PC-3 (cell line): Measurements from ENCODE around the gene MT1H. TPM values are rescaled to one million over a fixed set of nuclear protein-coding genes. Genes with fewer than 3 reads are reported as not detected.
"Not testable (repeated sequence)": the region's sequence is repeated elsewhere in the genome, so short reads cannot be mapped to it uniquely, and the experiment has no call there.

Experiments used
- ATAC-seq: fragments of 200-7000 bp; cut with Tn5 transposase; 2 replicates; pipeline ENCODE4 v1.9.1; 2020; ENCODE audit warnings: mild to moderate bottlenecking, moderate library complexity
- BruUV-seq: library from RNA; stranded (reverse); fragments of 400-500 nt; replicated peaks from 2 replicates; lab custom pipeline; 2021; lab: Mats Ljungman, UMichigan
- CTCF ChIA-PET: fragments of 300-600 bp; sonication (Branson Sonifier 250); formaldehyde crosslinking; loops from one replicate; lab custom pipeline; 2022; ENCODE audit warnings: antibody characterized with exemption; lab: Charles Lee
- POLR2A ChIA-PET: fragments of 300-600 bp; sonication (Branson Sonifier 250); formaldehyde crosslinking; loops from one replicate; lab custom pipeline; 2022; ENCODE audit warnings: antibody characterized with exemption; ENCODE audit not compliant: unreplicated experiment; lab: Charles Lee
- DNase-seq: peaks from one replicate; pipeline ENCODE4 v3.0.0-alpha.2; 2015
- H2AFZ ChIP-seq: fragments of 300-600 bp; sonication (generic); 2 replicates; pipeline ENCODE4 v1.6.0; 2016; ENCODE audit warnings: antibody characterized with exemption, low read length
- H3F3A ChIP-seq: fragments of 300-600 bp; sonication (generic); one replicate; pipeline ENCODE4 v1.6.0; 2017; ENCODE audit warnings: antibody characterized with exemption, low read length, control low read depth, mild to moderate bottlenecking; ENCODE audit not compliant: unreplicated experiment
- H3K27ac ChIP-seq: fragments of 300-600 bp; sonication (generic); 2 replicates; pipeline ENCODE4 v1.5.1; 2016; ENCODE audit warnings: mild to moderate bottlenecking, low read length
- H3K27me3 ChIP-seq: fragments of 300-600 bp; sonication (generic); 2 replicates; pipeline ENCODE4 v1.6.1; 2016; ENCODE audit warnings: low read length, mixed read lengths
- H3K36me3 ChIP-seq: fragments of 300-600 bp; sonication (generic); 2 replicates; pipeline ENCODE4 v1.6.1; 2016; ENCODE audit warnings: low read depth, mixed run types, low read length, mixed read lengths
- H3K4me1 ChIP-seq: fragments of 300-600 bp; sonication (generic); 2 replicates; pipeline ENCODE4 v1.5.1; 2016; ENCODE audit warnings: low read length; ENCODE audit not compliant: insufficient read depth
- H3K4me2 ChIP-seq: fragments of 300-600 bp; sonication (generic); 2 replicates; pipeline ENCODE4 v1.6.0; 2016; ENCODE audit warnings: low read length
- H3K4me3 ChIP-seq: fragments of 300-600 bp; sonication (generic); 2 replicates; pipeline ENCODE4 v1.5.1; 2016; ENCODE audit warnings: mild to moderate bottlenecking, low read length, mixed read lengths
- H3K79me2 ChIP-seq: fragments of 300-600 bp; sonication (generic); 2 replicates; pipeline ENCODE4 v1.6.1; 2017; ENCODE audit warnings: low read length, mixed read lengths
- H3K9ac ChIP-seq: fragments of 300-600 bp; sonication (generic); 2 replicates; pipeline ENCODE4 v1.6.0; 2016; ENCODE audit warnings: mild to moderate bottlenecking, low read length
- H3K9me2 ChIP-seq: fragments of 300-600 bp; sonication (generic); replicated peaks from 2 replicates; pipeline ENCODE4 v1.6.1; 2016; ENCODE audit warnings: mixed run types, low read length, mixed read lengths
- H3K9me3 ChIP-seq: fragments of 300-600 bp; sonication (generic); 2 replicates; pipeline ENCODE4 v1.6.1; 2016; ENCODE audit warnings: low read length, mixed read lengths
- H4K20me1 ChIP-seq: fragments of 300-600 bp; sonication (generic); 2 replicates; pipeline ENCODE4 v1.6.1; 2016; ENCODE audit warnings: low read length, mixed read lengths
- CTCF ChIP-seq: fragments of 300-600 bp; sonication (generic); conservative IDR thresholded peaks from 2 replicates; pipeline ENCODE4 v1.5.1; 2017; ENCODE audit warnings: antibody characterized with exemption, low read depth, mild to moderate bottlenecking, low read length
- EZH2 ChIP-seq: fragments of 300-600 bp; sonication (generic); IDR thresholded peaks from one replicate; pipeline ENCODE4 v1.6.1; 2017; ENCODE audit warnings: antibody characterized with exemption, mild to moderate bottlenecking, low read length; ENCODE audit not compliant: unreplicated experiment
- EZH2phosphoT487 ChIP-seq: fragments of 300-600 bp; sonication (generic); IDR thresholded peaks from 2 replicates; pipeline ENCODE4 v1.6.1; 2018; ENCODE audit warnings: mild to moderate bottlenecking, antibody characterized with exemption, low read length, borderline replicate concordance
- intact Hi-C: fragments of 100-400 bp; cut with micrococcal nuclease; formaldehyde crosslinking; loops from 2 replicates; pipeline ENCODE4 v1.9.0; 2023
- total RNA-seq: library from RNA; depleted of rRNA; stranded (reverse); fragments of >200 nt; gene quantifications from 2 replicates; pipeline ENCODE4 v1.2.3, GENCODE V29; 2014

MT1H gene
- total RNA-seq, 1 experiment from 2014 or later = not detected

- Histone ChIP-seq H2AFZ (no peak overlapping the region), H3K9me2 (no peaks in the 10 kb centered on the region), H3K36me3 (no peaks in the 10 kb centered on the region), H3K79me2 (no peaks in the 10 kb centered on the region), H3K4me3 (no peak overlapping the region), H3K4me2 (peak overlapping the region; percentile 58), H3K27ac (peak overlapping the region; percentile 53), H3K27me3 (no peaks in the 10 kb centered on the region), H3K9me3 (no peaks in the 10 kb centered on the region), H3K9ac (no peak overlapping the region), H3F3A (no peaks in the 10 kb centered on the region), H3K4me1 (peaks cover 22% of the 10 kb centered on the region), H4K20me1 (no peaks in the 10 kb centered on the region)
- CTCF ChIA-PET = no interaction called here
- ATAC-seq (peak; percentile 81), DNase-seq (peak; percentile 56)
- TF ChIP-seq CTCF (no peak), EZH2 (no peak), EZH2phosphoT487 (no peak)
- intact Hi-C loops = no loop called here
- no TSS peak for BruUV-seq
- POLR2A ChIA-PET = interaction anchor here (0.6 to 1.1 kb wide), 3 partner anchors 29 to 1456 kb away, joined by 3 to 5 read pairs (median 4); partner anchors contain the start of gene CFAP20
Measured at GRCh38 chr16:56672761-56673536, 3.3 kb downstream of the MT1H start.

DNA sequence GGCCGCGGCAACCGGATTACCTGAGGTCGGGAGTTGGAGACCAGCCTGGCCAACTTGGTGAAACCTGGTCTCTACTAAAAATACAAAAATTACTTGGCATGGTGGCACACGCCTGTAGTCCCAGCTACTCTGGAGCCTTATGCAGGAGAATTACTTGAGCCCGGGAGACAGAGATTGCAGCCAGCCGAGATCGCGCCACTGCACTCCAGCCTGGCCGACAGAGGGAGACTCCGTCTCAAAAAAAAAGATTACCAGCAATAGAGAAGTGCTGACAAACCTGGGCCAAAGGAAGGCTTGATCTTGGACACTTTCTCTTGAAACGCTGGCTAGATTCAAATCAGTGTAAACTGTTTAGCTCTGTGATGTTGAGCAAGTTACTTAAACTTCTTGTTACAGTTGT, 4.3 kb downstream of the MT1H start:
- peaks cover 22% of the 10 kb centered on the region for H3K4me1 ChIP-seq
- no peak overlapping the region for H3K4me2 ChIP-seq
- H2AFZ ChIP-seq = no peak overlapping the region
- H3K36me3 ChIP-seq = no peaks in the 10 kb centered on the region
- no peaks in the 10 kb centered on the region for H3K9me2 ChIP-seq
- BruUV-seq = no TSS peak
- ATAC-seq (no peak), DNase-seq (no peak)
- intact Hi-C loops = no loop called here
- H3F3A ChIP-seq = no peaks in the 10 kb centered on the region
- no peak overlapping the region for H3K4me3 ChIP-seq
- POLR2A ChIA-PET = interaction anchor here (0.6 kb wide), 1 partner anchor 30 kb away, joined by 5 read pairs; no protein-coding TSS in a partner anchor
- no peaks in the 10 kb centered on the region for H4K20me1 ChIP-seq
- no peak for TF ChIP-seq EZH2phosphoT487
- TF ChIP-seq CTCF = no peak
- TF ChIP-seq EZH2 = no peak
- CTCF ChIA-PET = no interaction called here
- H3K9me3 ChIP-seq = no peaks in the 10 kb centered on the region
- no peak overlapping the region for H3K9ac ChIP-seq
- H3K27ac ChIP-seq = no peak overlapping the region
- no peaks in the 10 kb centered on the region for H3K79me2 ChIP-seq
- H3K27me3 ChIP-seq = no peaks in the 10 kb centered on the region

- H2AFZ ChIP-seq, H3K4me2 ChIP-seq, H3K9me3 ChIP-seq, H3K9ac ChIP-seq, H3K4me3 ChIP-seq, ATAC-seq, H4K20me1 ChIP-seq, H3K27me3 ChIP-seq, H3K36me3 ChIP-seq, CTCF ChIA-PET, POLR2A ChIA-PET, BruUV-seq, H3F3A ChIP-seq, H3K27ac ChIP-seq, H3K9me2 ChIP-seq, DNase-seq, intact Hi-C loops, H3K79me2 ChIP-seq: not testable (repeated sequence)
- H3K4me1 ChIP-seq = peaks cover 25% of the 10 kb centered on the region
Measured at GRCh38 chr16:56674570-56674969, 5.0 kb downstream of the MT1H start.
